LNCaP clone FGC (cell line): ENCODE measurements around the gene SASS6.

ENCODE experiments used
- DNase-seq: peaks from one replicate; pipeline ENCODE4 v3.0.0-alpha.2; 2011; ENCODE audit warnings: low read depth
- H3K4me3 ChIP-seq: 2 replicates; pipeline ENCODE4 v1.5.1; 2011; ENCODE audit warnings: mild to moderate bottlenecking, low read depth, low read length, control low read depth
- CTCF ChIP-seq: IDR thresholded peaks from 2 replicates; pipeline ENCODE4 v1.5.1; 2012; ENCODE audit warnings: mild to moderate bottlenecking; ENCODE audit not compliant: control insufficient read depth, insufficient read depth; ENCODE audit errors: extremely low read depth

The SASS6 gene

DNA sequence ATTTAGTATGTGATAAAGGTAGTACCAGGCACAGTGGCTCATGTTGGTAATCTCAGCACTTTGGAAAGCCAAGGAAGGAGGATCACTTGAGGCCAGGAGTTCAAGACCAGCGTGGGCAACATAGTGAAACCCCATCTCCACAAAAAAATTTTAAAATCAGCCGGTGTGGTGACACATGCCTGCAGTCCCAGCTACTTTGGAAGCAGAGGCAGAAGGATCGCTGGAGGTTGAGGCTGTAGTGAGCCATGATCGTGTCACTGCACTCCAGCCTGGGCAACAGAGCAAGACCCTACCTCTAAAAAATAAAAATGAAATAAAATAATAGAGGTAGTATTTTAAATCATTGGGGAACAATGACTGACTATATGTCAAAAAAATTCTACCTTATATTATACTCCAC is 17.2 kb downstream of the SASS6 start:
- H3K4me3 ChIP-seq: no peak overlapping the region
- TF ChIP-seq CTCF: no peak
- no peak for DNase-seq

DNA sequence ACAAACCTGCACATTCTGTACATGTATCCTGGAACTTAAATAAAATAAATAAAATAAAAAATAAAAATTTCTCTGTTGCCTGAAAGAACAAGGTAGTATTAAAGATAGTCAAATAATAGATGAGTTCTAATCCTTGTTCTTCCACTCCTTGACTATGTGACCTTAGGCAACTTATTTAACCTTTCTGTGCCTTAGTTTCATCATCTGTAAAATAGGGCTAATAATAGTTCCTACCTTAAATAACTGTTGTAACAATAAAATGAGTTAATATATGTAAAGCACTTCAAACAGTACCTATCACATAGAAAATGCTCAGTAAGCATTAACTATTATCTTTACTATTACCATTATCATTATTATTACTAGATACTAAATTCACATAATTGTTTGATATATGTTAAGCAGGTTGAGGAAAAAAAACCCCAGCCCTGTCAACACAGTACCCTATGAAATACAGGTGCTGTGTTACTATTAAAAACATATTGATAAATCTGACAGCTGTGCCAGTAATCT is 23.1 kb downstream of the SASS6 start:
- H3K4me3 ChIP-seq: no peak overlapping the region
- TF ChIP-seq CTCF: no peak
- DNase-seq: no peak

- no peak for TF ChIP-seq CTCF
- no peak overlapping the region for H3K4me3 ChIP-seq
- DNase-seq: no peak
Measured at GRCh38 chr1:100107696-100108095, 25.0 kb downstream of the SASS6 start.

DNA sequence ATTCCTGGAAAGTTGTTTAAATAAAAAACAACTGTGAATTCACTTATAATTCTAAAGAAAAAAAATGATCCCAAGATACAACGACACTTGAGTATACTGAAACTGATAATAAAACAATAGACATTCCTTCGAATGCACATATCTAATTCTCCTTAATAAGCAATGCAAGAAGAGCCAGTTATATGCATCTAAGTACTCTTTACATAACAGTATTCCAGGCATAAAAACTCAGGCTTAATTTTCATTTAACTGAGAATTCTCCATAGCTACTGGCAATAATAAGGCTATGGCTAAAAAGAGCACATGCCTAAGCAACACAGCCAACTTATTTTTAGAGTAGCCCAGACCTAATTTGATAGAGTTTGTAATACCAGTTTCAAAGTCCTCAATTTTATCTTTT is 31.2 kb downstream of the SASS6 start:
- no peak for DNase-seq
- H3K4me3 ChIP-seq: no peak overlapping the region
- no peak for TF ChIP-seq CTCF

GRCh38 chr1:100100202-100100601 is 32.5 kb downstream of the SASS6 start:
- H3K4me3 ChIP-seq: no peak overlapping the region
- TF ChIP-seq CTCF: no peak
- no peak for DNase-seq

DNA sequence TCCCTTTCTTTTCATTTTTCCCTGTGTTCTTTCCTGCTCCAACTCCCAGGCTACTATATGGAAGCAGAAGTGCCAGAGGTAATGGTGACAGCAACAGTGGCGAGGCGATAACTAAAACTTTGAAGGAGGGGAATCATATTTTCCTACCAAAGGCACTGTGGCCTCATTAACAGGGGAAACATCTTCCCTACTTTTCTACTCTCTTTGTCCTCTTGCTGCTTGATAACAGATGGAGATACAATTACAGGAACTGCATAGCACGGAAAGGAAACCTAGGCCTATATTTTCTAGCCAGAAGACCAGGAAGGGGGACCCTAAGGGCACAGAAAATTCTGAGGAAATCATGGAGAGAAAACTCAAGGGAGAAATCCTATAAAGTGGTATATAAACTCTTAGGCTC is 42.3 kb downstream of the SASS6 start:
- no peak overlapping the region for H3K4me3 ChIP-seq
- no peak for TF ChIP-seq CTCF
- DNase-seq: no peak

- no peak overlapping the region for H3K4me3 ChIP-seq
- DNase-seq: no peak
- TF ChIP-seq CTCF: no peak
Measured at GRCh38 chr1:100089082-100089481, 43.6 kb downstream of the SASS6 start.
